Upper lobe of left lung (tissue), 6 donors: ENCODE results near the gene LBH. TPM values are rescaled to one million over a fixed set of nuclear protein-coding genes. Genes with fewer than 3 reads are reported as not detected.

Source experiments
- ATAC-seq, 2 donors: fragments of 200-7000 bp; cut with Tn5 transposase; one replicate each; pipeline ENCODE4 v1.9.1; 2022; ENCODE audit warnings: mild to moderate bottlenecking in 2 of 2, moderate library complexity in 2 of 2; ENCODE audit not compliant: low FRiP score in 2 of 2
- DNase-seq, 2 donors: peaks; one replicate each; pipeline ENCODE4 v3.0.0-alpha.2; 2019 to 2020
- H3K27ac ChIP-seq, 4 donors: fragments of 200-600 bp; sonication (generic); one replicate each; pipeline ENCODE4 v1.5.1; 2016 to 2019
- H3K27me3 ChIP-seq, 4 donors: fragments of 200-600 bp; sonication (generic); one replicate each; pipeline ENCODE4 v1.5.1; 2017 to 2019
- H3K36me3 ChIP-seq, 4 donors: fragments of 200-600 bp; sonication (generic); one replicate each; pipeline ENCODE4 v1.5.1; 2016 to 2019
- H3K4me1 ChIP-seq, 4 donors: fragments of 200-600 bp; sonication (generic); one replicate each; pipeline ENCODE4 v1.5.1; 2018 to 2019
- H3K4me3 ChIP-seq, 4 donors: fragments of 200-600 bp; sonication (generic); one replicate each; pipeline ENCODE4 v1.5.1; 2017 to 2019; ENCODE audit warnings: mild to moderate bottlenecking in 2 of 4, moderate library complexity in 1 of 4
- H3K9me3 ChIP-seq, 4 donors: fragments of 200-600 bp; sonication (generic); one replicate each; pipeline ENCODE4 v1.5.1; 2018 to 2019
- EP300 ChIP-seq, 4 donors: sonication (generic); formaldehyde crosslinking; IDR thresholded peaks; one replicate each; pipeline ENCODE4 v1.5.1; 2017; ENCODE audit warnings: antibody characterized with exemption in 4 of 4, control low read depth in 2 of 4
- POLR2A ChIP-seq, 4 donors: fragments of 450-650 bp; IDR thresholded peaks; one replicate each; pipeline ENCODE4 v1.5.1; 2016 to 2017; ENCODE audit warnings: antibody characterized with exemption in 4 of 4, mild to moderate bottlenecking in 2 of 4
- POLR2AphosphoS5 ChIP-seq, 2 donors: sonication (generic); formaldehyde crosslinking; IDR thresholded peaks; one replicate each; pipeline ENCODE4 v1.5.1; 2017; ENCODE audit warnings: antibody characterized with exemption in 2 of 2
- WGBS, 2 donors: methylation state at CpG; one replicate each; pipeline ENCODE4 v1.1.5; 2017 to 2018; 5-methylcytosine and 5-hydroxymethylcytosine counted together
- total RNA-seq, 6 donors: library from RNA; depleted of rRNA in 4 of 6; stranded (reverse); fragments of >200 nt in 4 of 6; gene quantifications; one replicate each; pipeline versions ENCODE4 v1.1.0 to v1.2.1, GENCODE V29; 2016 to 2021
- TF ChIP-seq, protein P1 (sequence below), 6 experiments: fragments of 450-650 bp in 4 of 6; fragments of 200-600 bp in 2 of 6; sonication (generic) in 2 of 6; IDR thresholded peaks; one replicate each; pipeline ENCODE4 v1.5.1; 2016 to 2019; ENCODE audit warnings: antibody characterized with exemption in 6 of 6
- donor health status: DM: no; HTN: no; CAD: no; lungs with moderate emphysema.
- donor health status: DM: no; HTN: yes; CAD: no; lungs with severe emphysema.

Gene LBH
- total RNA-seq, 6 donors from 2014 or later, result 45.6 to 270 (median 154) TPM

DNA sequence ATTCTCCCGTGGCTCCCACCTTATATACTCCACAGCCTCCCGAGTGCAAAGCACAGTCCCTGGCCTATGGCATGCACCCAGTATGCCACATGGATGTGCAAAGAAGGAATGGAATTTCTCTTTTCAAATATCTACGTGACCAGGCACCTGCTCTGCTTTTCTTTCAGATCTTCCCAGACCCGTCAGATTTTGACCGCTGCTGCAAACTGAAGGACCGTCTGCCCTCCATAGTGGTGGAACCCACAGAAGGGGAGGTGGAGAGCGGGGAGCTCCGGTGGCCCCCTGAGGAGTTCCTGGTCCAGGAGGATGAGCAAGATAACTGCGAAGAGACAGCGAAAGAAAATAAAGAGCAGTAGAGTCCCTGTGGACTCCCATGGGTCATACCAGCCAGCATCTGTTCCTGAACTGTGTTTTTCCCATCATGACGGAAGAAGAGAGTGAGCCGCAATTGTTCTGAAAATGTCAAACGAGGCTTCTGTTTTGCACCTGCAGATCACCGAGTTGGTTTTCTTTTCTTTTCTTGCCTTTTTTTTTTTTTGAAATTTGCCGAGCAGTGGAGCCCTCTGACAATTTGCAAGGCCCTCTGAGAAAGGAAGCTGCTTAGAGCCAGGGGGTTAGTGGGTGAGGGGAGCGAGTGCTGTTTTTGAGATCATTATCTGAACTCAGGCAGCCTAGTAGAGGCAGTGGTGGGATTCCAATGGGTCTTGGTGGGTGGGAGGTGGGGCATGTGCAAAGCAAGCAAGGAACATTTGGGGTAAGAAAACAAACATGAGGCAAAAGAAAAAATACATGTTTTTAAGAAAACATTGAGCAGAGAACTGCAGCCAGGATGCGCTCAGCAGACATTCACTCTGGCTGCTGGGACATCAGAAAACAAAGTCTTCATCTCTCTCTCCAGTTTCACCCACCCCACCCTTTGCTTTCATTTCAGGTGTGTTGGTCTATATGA lies 26.2 kb downstream of the LBH start:
- Histone ChIP-seq H3K4me3 (no peak overlapping the region), H3K27ac (no peak overlapping the region), H3K9me3 (no peaks in the 10 kb centered on the region), H3K36me3 (peaks cover 8 to 48% (median 24%) of the 10 kb centered on the region in 4 donors), H3K4me1 (peaks cover 17 to 30% (median 25%) of the 10 kb centered on the region in 4 donors), H3K27me3 (no peaks in the 10 kb centered on the region)
- DNase-seq, result no peak
- no peak for ATAC-seq
- TF ChIP-seq, protein P1, sequence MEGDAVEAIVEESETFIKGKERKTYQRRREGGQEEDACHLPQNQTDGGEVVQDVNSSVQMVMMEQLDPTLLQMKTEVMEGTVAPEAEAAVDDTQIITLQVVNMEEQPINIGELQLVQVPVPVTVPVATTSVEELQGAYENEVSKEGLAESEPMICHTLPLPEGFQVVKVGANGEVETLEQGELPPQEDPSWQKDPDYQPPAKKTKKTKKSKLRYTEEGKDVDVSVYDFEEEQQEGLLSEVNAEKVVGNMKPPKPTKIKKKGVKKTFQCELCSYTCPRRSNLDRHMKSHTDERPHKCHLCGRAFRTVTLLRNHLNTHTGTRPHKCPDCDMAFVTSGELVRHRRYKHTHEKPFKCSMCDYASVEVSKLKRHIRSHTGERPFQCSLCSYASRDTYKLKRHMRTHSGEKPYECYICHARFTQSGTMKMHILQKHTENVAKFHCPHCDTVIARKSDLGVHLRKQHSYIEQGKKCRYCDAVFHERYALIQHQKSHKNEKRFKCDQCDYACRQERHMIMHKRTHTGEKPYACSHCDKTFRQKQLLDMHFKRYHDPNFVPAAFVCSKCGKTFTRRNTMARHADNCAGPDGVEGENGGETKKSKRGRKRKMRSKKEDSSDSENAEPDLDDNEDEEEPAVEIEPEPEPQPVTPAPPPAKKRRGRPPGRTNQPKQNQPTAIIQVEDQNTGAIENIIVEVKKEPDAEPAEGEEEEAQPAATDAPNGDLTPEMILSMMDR (IDR thresholded peaks at IDR 0.05), result no peak
- TF ChIP-seq EP300 (IDR thresholded peaks at IDR 0.05) (no peak), POLR2A (IDR thresholded peaks at IDR 0.05) (no peak), POLR2AphosphoS5 (IDR thresholded peaks at IDR 0.05) (no peak)
- WGBS, 2 donors, result 90 to 92% methylated on average over 15 to 17 of the region's 17 CpGs

DNA sequence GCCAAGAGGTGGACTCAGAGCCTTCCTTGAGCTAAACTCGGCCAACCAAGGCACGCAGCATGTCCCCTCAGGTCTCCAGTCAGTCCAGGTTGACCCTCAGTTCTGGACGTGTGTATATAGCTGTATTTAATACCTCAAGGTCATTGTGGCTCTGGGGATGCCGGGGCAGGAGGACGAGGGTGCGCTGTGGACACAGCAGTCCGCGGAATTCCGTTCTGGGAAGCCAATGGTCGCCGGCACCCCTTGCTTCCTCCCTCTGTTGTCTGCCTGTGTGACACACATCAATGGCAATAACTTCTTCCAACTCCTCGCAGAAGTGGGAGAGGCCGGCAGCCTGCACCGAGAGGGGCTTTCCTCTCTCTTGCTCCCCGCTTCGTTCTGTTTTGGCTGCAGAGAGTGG lies 27.7 kb downstream of the LBH start:
- DNase-seq (no peak), ATAC-seq (no peak)
- TF ChIP-seq POLR2AphosphoS5 (IDR thresholded peaks at IDR 0.05) (no peak), POLR2A (IDR thresholded peaks at IDR 0.05) (no peak), EP300 (IDR thresholded peaks at IDR 0.05) (no peak)
- TF ChIP-seq, protein P1 (IDR thresholded peaks at IDR 0.05), result no peak
- H3K36me3 ChIP-seq, result peaks cover 8 to 48% (median 24%) of the 10 kb centered on the region in 4 donors
- no peak overlapping the region for H3K4me3 ChIP-seq
- no peaks in the 10 kb centered on the region for H3K27me3 ChIP-seq
- H3K4me1 ChIP-seq, result peaks cover 6 to 18% (median 10%) of the 10 kb centered on the region in 4 donors
- 94 to 95% methylated on average over 16 of the region's 16 CpGs for whole genome bisulfite sequencing, 2 donors
- H3K27ac ChIP-seq, result no peak overlapping the region
- H3K9me3 ChIP-seq, result no peaks in the 10 kb centered on the region

DNA sequence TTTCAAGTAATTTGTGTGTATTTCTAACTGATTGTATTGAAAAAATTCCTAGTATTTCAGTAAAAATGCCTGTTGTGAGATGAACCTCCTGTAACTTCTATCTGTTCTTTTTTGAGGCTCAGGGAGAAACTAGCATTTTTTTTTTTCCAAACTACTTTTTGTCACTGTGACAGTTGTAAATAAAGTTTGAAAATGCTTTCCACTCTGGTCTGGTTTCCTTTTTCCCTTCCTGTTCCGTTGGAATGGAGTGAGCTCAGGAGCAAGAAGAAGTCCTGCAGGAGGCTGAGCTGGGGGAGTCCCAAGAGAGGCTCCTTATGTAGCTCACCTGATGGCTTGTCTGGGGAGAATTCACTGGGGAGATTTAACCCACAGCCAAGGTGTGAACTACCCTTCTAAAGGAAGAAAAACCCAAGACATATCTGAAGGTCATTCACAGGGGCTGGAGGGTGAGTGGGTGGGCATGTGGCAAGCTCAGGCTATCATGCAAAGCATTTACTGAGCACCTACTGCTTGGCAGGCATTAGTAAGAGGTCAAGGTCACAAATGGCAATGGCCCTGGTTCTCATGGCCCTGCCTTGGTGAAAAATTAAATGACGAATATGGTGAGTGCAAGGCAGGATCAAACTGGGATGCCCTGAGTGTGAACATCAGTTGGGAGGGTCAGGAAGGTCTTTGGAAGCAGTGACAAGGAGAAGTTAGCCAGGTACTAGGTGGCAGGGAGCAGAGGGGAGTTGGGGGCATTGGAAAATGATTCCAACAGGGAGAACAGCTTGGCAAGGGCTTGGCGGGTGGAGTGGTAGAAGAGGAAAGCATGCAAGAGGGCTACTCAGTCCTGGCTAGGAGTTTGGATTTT lies 28.7 kb downstream of the LBH start:
- H3K4me3 ChIP-seq, result no peak overlapping the region
- no peak overlapping the region for H3K27ac ChIP-seq
- no peak for ATAC-seq
- DNase-seq, result no peak
- H3K27me3 ChIP-seq, result no peaks in the 10 kb centered on the region
- TF ChIP-seq POLR2A (IDR thresholded peaks at IDR 0.05) (no peak), EP300 (IDR thresholded peaks at IDR 0.05) (no peak), POLR2AphosphoS5 (IDR thresholded peaks at IDR 0.05) (no peak)
- TF ChIP-seq, protein P1 (IDR thresholded peaks at IDR 0.05), result no peak
- peaks cover 0 to 11% (median 4%) of the 10 kb centered on the region in 4 donors for H3K4me1 ChIP-seq
- 78 to 83% methylated on average over 3 of the region's 3 CpGs for WGBS, 2 donors
- no peaks in the 10 kb centered on the region for H3K9me3 ChIP-seq
- H3K36me3 ChIP-seq, result peaks cover 8 to 48% (median 24%) of the 10 kb centered on the region in 4 donors

DNA sequence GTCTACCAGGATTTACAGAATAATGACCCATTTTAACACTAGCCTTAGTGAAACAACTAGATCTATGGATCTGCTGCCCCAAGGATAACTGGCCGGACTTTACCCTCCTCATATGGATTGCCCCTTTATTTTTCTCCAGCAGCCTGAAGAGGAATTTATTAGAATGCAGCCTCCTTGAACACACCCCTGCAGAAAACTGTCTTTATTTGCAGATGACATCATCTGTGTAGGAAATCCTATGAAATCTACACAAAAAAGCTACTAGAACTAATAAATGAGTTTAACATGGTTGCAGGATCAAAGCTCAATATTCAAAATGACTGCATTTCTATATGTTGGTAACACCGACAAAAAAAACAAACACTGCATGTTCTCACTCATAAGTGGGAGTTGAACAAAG lies 29.6 kb downstream of the LBH start:
- Histone ChIP-seq H3K4me3 (no peak overlapping the region), H3K36me3 (peaks cover 8 to 44% (median 24%) of the 10 kb centered on the region in 4 donors), H3K27ac (no peak overlapping the region), H3K9me3 (no peaks in the 10 kb centered on the region), H3K27me3 (no peaks in the 10 kb centered on the region), H3K4me1 (peaks cover 1 to 7% (median 5%) of the 10 kb centered on the region in 4 donors)
- TF ChIP-seq EP300 (IDR thresholded peaks at IDR 0.05) (no peak), POLR2AphosphoS5 (IDR thresholded peaks at IDR 0.05) (no peak), POLR2A (IDR thresholded peaks at IDR 0.05) (no peak)
- TF ChIP-seq, protein P1 (IDR thresholded peaks at IDR 0.05), result no peak
- DNase-seq (no peak), ATAC-seq (no peak)
- 78 to 80% methylated on average over 2 of the region's 2 CpGs for WGBS, 2 donors
